AG04450 (cell line): ENCODE results near the gene SGK1. TPM values are rescaled to one million over a fixed set of nuclear protein-coding genes. Genes with fewer than 3 reads are reported as not detected.

Experiments
- CTCF ChIA-PET: fragments of 300-600, 350-600 bp; formaldehyde crosslinking; extraction: SDS; loops from one replicate; lab custom pipeline; 2022; ENCODE audit warnings: antibody characterized with exemption, inconsistent platforms; lab: Charles Lee
- POLR2A ChIA-PET: fragments of 350-600 bp; formaldehyde crosslinking; extraction: SDS; loops from one replicate; lab custom pipeline; 2021; ENCODE audit warnings: antibody characterized with exemption, inconsistent platforms; lab: Yijun Ruan, JAX
- DNase-seq: peaks from one replicate; pipeline ENCODE4 v3.0.0-alpha.2; 2011; ENCODE audit warnings: low read depth, low spot score
- H3K27ac ChIP-seq: one replicate; pipeline ENCODE4 v1.5.1; 2012; ENCODE audit warnings: low read depth, low read length, control low read depth
- H3K27me3 ChIP-seq: one replicate; pipeline ENCODE4 v1.6.0; 2012; ENCODE audit warnings: low read length; ENCODE audit not compliant: control insufficient read depth, insufficient read depth
- H3K4me3 ChIP-seq: 2 replicates; pipeline ENCODE4 v1.5.1; 2011; ENCODE audit warnings: mild to moderate bottlenecking, low read depth, low read length, control low read depth
- H3K9me3 ChIP-seq: 2 replicates; pipeline ENCODE4 v1.5.1; 2012; ENCODE audit warnings: low read length; ENCODE audit not compliant: control insufficient read depth, insufficient read depth
- CTCF ChIP-seq: IDR thresholded peaks from 2 replicates; pipeline ENCODE4 v1.5.1; 2011; ENCODE audit warnings: low read depth, low read length, control low read depth, inconsistent platforms
- polyA plus RNA-seq: library from polyadenylated mRNA; depleted of rRNA; stranded (reverse); fragments of >200 nt; gene quantifications from 2 replicates; pipeline ENCODE4 v1.2.3, GENCODE V29; 2011

The SGK1 gene
- polyA plus RNA-seq, 1 experiment: 120 TPM

DNA sequence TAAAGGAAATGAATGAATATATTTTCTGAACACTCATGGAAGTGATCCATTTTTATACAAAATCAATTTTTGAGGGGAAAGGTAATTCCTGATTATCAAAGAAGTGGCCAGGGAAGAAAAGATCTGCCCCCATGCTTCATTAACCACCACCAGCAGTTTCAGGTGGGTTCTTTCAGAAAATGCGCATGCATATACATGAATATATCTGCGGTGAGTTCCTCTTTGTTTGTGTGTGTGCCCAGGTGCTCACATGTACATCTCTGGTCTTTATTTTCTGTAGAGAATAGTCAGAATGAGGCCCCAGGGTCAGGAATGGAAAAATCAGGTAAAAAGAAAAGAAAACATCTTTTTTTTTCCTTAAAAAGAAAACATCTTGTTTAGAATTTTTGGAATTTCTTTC, 88.4 kb downstream of the SGK1 start:
- POLR2A ChIA-PET: no interaction called here
- H3K4me3 ChIP-seq: no peak overlapping the region

GRCh38 chr6:134223796-134224420, 94.0 kb downstream of the SGK1 start:
- no peak for TF ChIP-seq CTCF
- no peaks in the 10 kb centered on the region for H3K27me3 ChIP-seq
- no peaks in the 10 kb centered on the region for H3K9me3 ChIP-seq
- ChIA-PET POLR2A (no interaction called here), CTCF (no interaction called here)
- DNase-seq: no peak
- H3K27ac ChIP-seq: no peak overlapping the region
- no peak overlapping the region for H3K4me3 ChIP-seq

More for the DNA sequence above, 88.4 kb downstream of the SGK1 start:
- no peak for TF ChIP-seq CTCF
- Histone ChIP-seq H3K27ac (no peak overlapping the region), H3K9me3 (no peaks in the 10 kb centered on the region), H3K27me3 (no peaks in the 10 kb centered on the region)
- CTCF ChIA-PET: no interaction called here
- DNase-seq: no peak

DNA sequence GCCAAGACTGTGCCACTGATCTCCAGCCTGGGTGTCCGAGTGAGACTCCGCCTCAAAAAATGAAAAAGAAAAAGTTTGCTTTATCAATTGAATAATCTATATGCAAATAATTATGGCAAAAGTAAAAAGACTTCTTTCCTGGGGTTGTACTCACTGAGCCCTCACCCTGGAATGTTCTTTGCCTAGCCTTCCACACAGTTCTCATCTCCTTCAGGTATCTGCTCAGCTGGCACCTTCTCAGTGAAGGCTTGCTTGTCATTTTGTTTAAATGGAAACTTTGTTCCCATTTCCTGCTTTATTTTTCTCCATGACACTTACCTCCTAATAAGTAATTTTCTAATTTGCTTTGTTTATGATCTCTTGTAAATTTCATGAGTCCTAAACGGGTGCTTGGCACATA, 96.7 kb downstream of the SGK1 start:
- Histone ChIP-seq H3K27me3 (no peaks in the 10 kb centered on the region), H3K4me3 (no peak overlapping the region), H3K27ac (no peak overlapping the region), H3K9me3 (no peaks in the 10 kb centered on the region)
- POLR2A ChIA-PET: no interaction called here
- DNase-seq: no peak
- TF ChIP-seq CTCF: no peak
- CTCF ChIA-PET: interaction anchor here (0.6 kb wide), 1 partner anchor 248 kb away, joined by 3 read pairs; no protein-coding TSS in a partner anchor

- Histone ChIP-seq H3K27me3 (no peaks in the 10 kb centered on the region), H3K4me3 (no peak overlapping the region), H3K27ac (no peak overlapping the region), H3K9me3 (no peaks in the 10 kb centered on the region)
- DNase-seq: no peak
- ChIA-PET POLR2A (no interaction called here), CTCF (interaction anchor here (1.3 kb wide), 1 partner anchor 94 kb away, joined by 5 read pairs; no protein-coding TSS in a partner anchor)
- TF ChIP-seq CTCF: no peak
Observed at GRCh38 chr6:134217798-134218140, 100.1 kb downstream of the SGK1 start.

GRCh38 chr6:134217105-134217797, 100.7 kb downstream of the SGK1 start:
- ChIA-PET CTCF (interaction anchor here (1.3 kb wide), 1 partner anchor 94 kb away, joined by 5 read pairs; no protein-coding TSS in a partner anchor), POLR2A (no interaction called here)
- no peak for TF ChIP-seq CTCF
- Histone ChIP-seq H3K27ac (no peak overlapping the region), H3K4me3 (no peak overlapping the region), H3K9me3 (no peaks in the 10 kb centered on the region), H3K27me3 (no peaks in the 10 kb centered on the region)
- DNase-seq: no peak
